Keratinocyte (primary cell): ENCODE measurements around the gene ATP6V0E1.

Experiments used
- CTCF ChIP-seq, 3 experiments: IDR thresholded peaks in 1 of 3; conservative IDR thresholded peaks in 1 of 3; optimal IDR thresholded peaks in 1 of 3; 2 replicates in 2 of 3; 3 replicates in 1 of 3; pipeline versions ENCODE3 to v1.5.1; 2011; ENCODE audit warnings: low read length in 3 of 3, mild to moderate bottlenecking in 3 of 3, moderate library complexity in 2 of 3, control low read depth in 1 of 3, inconsistent platforms in 1 of 3; ENCODE audit not compliant: insufficient read depth in 2 of 3; ENCODE audit errors: extremely low read depth in 1 of 3
- EZH2 ChIP-seq: IDR thresholded peaks from one replicate; pipeline ENCODE4 v1.6.1; 2012; ENCODE audit warnings: inconsistent platforms, mild to moderate bottlenecking, low read length, moderate library complexity

DNA sequence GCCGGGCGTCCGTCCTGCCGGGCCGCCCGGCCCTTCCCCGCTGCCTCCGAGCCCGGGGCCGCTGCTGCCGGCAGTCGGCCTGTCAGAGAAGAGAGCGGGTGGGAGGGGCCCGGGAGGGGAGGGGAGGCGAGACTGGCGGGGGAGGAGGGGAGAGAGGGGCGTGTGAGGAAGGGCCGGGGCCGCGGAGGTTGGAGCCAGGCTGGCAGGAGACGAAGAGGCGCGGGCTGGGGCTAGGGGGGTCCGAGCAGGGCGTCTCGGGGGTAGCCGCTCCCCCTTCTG, 73.2 kb downstream of the ATP6V0E1 start:
- TF ChIP-seq CTCF (optimal IDR thresholded peaks at IDR 0.05 in 1 of 3, IDR thresholded peaks at IDR 0.05 in 1 of 3, conservative IDR thresholded peaks at IDR 0.05 in 1 of 3; ENCODE audit: extremely low read depth in 1 of 3, insufficient read depth in 2 of 3, low read length in 3 of 3) (no peak), EZH2 (no peak)
